Astrocyte (in vitro differentiated cells and primary cell): Measurements from ENCODE around the gene TP53. TPM values are rescaled to one million over a fixed set of nuclear protein-coding genes. Genes with fewer than 3 reads are reported as not detected.

Experiments used
- DNase-seq: peaks from one replicate; pipeline ENCODE4 v3.0.0-alpha.2; 2010; ENCODE audit warnings: low read depth
- FAIRE-seq: peaks from 2 replicates; lab custom pipeline; 2011; peaks lifted over from hg19 to GRCh38; lab: Jason Lieb, UNC
- H2AFZ ChIP-seq: 2 replicates; pipeline ENCODE4 v1.6.0; 2012; ENCODE audit warnings: low read depth, low read length, inconsistent platforms
- H3K27ac ChIP-seq: 2 replicates; pipeline ENCODE4 v1.5.1; 2011; ENCODE audit warnings: low read depth, low read length, inconsistent platforms
- H3K27me3 ChIP-seq: 2 replicates; pipeline ENCODE4 v1.6.0; 2011; ENCODE audit warnings: low read length, inconsistent platforms; ENCODE audit not compliant: insufficient read depth
- H3K36me3 ChIP-seq: 2 replicates; pipeline ENCODE4 v1.5.1; 2011; ENCODE audit warnings: low read length, inconsistent platforms; ENCODE audit not compliant: insufficient read depth
- H3K4me1 ChIP-seq: 2 replicates; pipeline ENCODE4 v1.5.1; 2011; ENCODE audit warnings: low read length, inconsistent platforms; ENCODE audit not compliant: insufficient read depth
- H3K4me2 ChIP-seq: 2 replicates; pipeline ENCODE4 v1.6.0; 2012; ENCODE audit warnings: low read length, inconsistent platforms
- H3K4me3 ChIP-seq: 2 replicates; pipeline ENCODE4 v1.5.1; 2011; ENCODE audit warnings: low read depth, mild to moderate bottlenecking, low read length, inconsistent platforms; ENCODE audit not compliant: insufficient read depth
- H3K79me2 ChIP-seq: 2 replicates; pipeline ENCODE4 v1.6.0; 2012; ENCODE audit warnings: mild to moderate bottlenecking, low read length, inconsistent platforms; ENCODE audit not compliant: insufficient read depth
- H3K9ac ChIP-seq: 2 replicates; pipeline ENCODE4 v1.6.0; 2012; ENCODE audit warnings: mild to moderate bottlenecking, low read length, inconsistent platforms
- H3K9me3 ChIP-seq: 2 replicates; pipeline ENCODE4 v1.5.1; 2012; ENCODE audit warnings: low read depth, mild to moderate bottlenecking, low read length, inconsistent platforms; ENCODE audit not compliant: insufficient read depth
- H4K20me1 ChIP-seq: 2 replicates; pipeline ENCODE4 v1.6.0; 2012; ENCODE audit warnings: low read length, inconsistent platforms; ENCODE audit not compliant: insufficient read depth
- H3K27ac Mint-ChIP-seq: one replicate; pipeline ENCODE4 v1.8.0; 2021; ENCODE audit warnings: mild to moderate bottlenecking, mixed read lengths; ENCODE audit not compliant: unreplicated experiment
- H3K27me3 Mint-ChIP-seq: one replicate; pipeline ENCODE4 v1.8.0; 2021; ENCODE audit warnings: low read depth, mixed read lengths; ENCODE audit not compliant: unreplicated experiment
- H3K36me3 Mint-ChIP-seq: one replicate; pipeline ENCODE4 v1.8.0; 2021; ENCODE audit warnings: low read depth, mixed read lengths; ENCODE audit not compliant: unreplicated experiment
- H3K4me1 Mint-ChIP-seq: one replicate; pipeline ENCODE4 v1.8.0; 2021; ENCODE audit warnings: low read depth, mixed read lengths; ENCODE audit not compliant: unreplicated experiment
- H3K4me3 Mint-ChIP-seq: one replicate; pipeline ENCODE4 v1.8.0; 2021; ENCODE audit warnings: mild to moderate bottlenecking, moderate library complexity, mixed read lengths; ENCODE audit not compliant: unreplicated experiment
- H3K9me3 Mint-ChIP-seq: one replicate; pipeline ENCODE4 v1.8.0; 2021; ENCODE audit warnings: mild to moderate bottlenecking, mixed read lengths; ENCODE audit not compliant: unreplicated experiment
- CTCF ChIP-seq: IDR thresholded peaks from 2 replicates; pipeline ENCODE4 v1.5.1; 2011; ENCODE audit warnings: low read depth, mild to moderate bottlenecking, inconsistent platforms, low read length, moderate library complexity; ENCODE audit not compliant: insufficient read depth
- EZH2 ChIP-seq: IDR thresholded peaks from 2 replicates; pipeline ENCODE4 v1.6.1; 2012; ENCODE audit warnings: mild to moderate bottlenecking, low read length, inconsistent platforms; ENCODE audit not compliant: insufficient read depth
- total RNA-seq: library from RNA; stranded (reverse); gene quantifications from 2 replicates; pipeline ENCODE4 v1.2.1, GENCODE V29; 2021

Gene TP53
- total RNA-seq, 1 donor from 2014 or later = 94.4 TPM

- H3K4me3 ChIP-seq = no peak overlapping the region
- TF ChIP-seq CTCF (no peak), EZH2 (no peak)
- H3K27me3 Mint-ChIP-seq = peaks cover 7% of the 10 kb centered on the region
- no peaks in the 10 kb centered on the region for H3K79me2 ChIP-seq
- DNase-seq (no peak), FAIRE-seq (no peak)
- H3K4me1 ChIP-seq = no peaks in the 10 kb centered on the region
- H3K9me3 ChIP-seq = no peaks in the 10 kb centered on the region
- no peak overlapping the region for H3K27ac ChIP-seq
- no peaks in the 10 kb centered on the region for H3K4me1 Mint-ChIP-seq
- H2AFZ ChIP-seq = no peak overlapping the region
- no peak overlapping the region for H3K4me2 ChIP-seq
- no peaks in the 10 kb centered on the region for H3K9me3 Mint-ChIP-seq
- no peak overlapping the region for H3K27ac Mint-ChIP-seq
- H3K36me3 Mint-ChIP-seq = no peaks in the 10 kb centered on the region
- no peaks in the 10 kb centered on the region for H3K27me3 ChIP-seq
- H3K36me3 ChIP-seq = no peaks in the 10 kb centered on the region
- H4K20me1 ChIP-seq = no peaks in the 10 kb centered on the region
- no peak overlapping the region for H3K9ac ChIP-seq
- H3K4me3 Mint-ChIP-seq = peak overlapping the region; percentile 34
Observed at GRCh38 chr17:7633093-7633492, 54.2 kb downstream of the TP53 start.

DNA sequence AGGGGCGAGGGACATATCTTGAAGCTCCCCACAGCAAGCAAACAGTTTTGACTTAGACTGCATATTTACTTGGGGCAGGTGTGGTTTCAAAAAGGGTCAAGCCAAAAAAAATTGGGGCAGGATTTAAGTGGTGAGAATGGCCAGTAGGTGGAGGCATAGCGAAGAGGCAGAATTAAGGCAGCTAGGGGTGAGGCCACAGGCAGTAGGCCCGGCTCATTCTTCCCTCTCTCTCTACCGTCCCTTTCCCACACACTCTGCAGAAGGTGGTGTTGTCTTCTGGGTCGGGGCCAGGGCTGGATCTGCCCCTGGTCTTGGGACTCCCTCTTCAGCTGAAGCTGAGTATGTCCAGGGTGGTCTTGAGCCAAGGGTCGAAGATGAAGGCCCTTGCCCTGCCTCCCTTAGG, 54.8 kb downstream of the TP53 start:
- H3K27me3 Mint-ChIP-seq = peaks cover 7% of the 10 kb centered on the region
- H3K36me3 Mint-ChIP-seq = no peaks in the 10 kb centered on the region
- no peaks in the 10 kb centered on the region for H3K36me3 ChIP-seq
- H3K9ac ChIP-seq = no peak overlapping the region
- no peak overlapping the region for H2AFZ ChIP-seq
- H3K27ac Mint-ChIP-seq = no peak overlapping the region
- H3K4me3 Mint-ChIP-seq = no peak overlapping the region
- H3K4me1 Mint-ChIP-seq = no peaks in the 10 kb centered on the region
- H3K4me1 ChIP-seq = no peaks in the 10 kb centered on the region
- H3K79me2 ChIP-seq = no peaks in the 10 kb centered on the region
- no peak overlapping the region for H3K4me3 ChIP-seq
- TF ChIP-seq CTCF (peak; percentile 40), EZH2 (no peak)
- no peaks in the 10 kb centered on the region for H4K20me1 ChIP-seq
- no peak for DNase-seq
- H3K27me3 ChIP-seq = no peaks in the 10 kb centered on the region
- H3K9me3 Mint-ChIP-seq = no peaks in the 10 kb centered on the region
- no peak for FAIRE-seq
- H3K9me3 ChIP-seq = no peaks in the 10 kb centered on the region
- H3K27ac ChIP-seq = no peak overlapping the region
- no peak overlapping the region for H3K4me2 ChIP-seq

- no peak for FAIRE-seq
- H3K27ac ChIP-seq = no peak overlapping the region
- no peak overlapping the region for H3K9ac ChIP-seq
- H3K9me3 Mint-ChIP-seq = no peaks in the 10 kb centered on the region
- H3K9me3 ChIP-seq = no peaks in the 10 kb centered on the region
- no peak overlapping the region for H3K4me2 ChIP-seq
- H3K27me3 Mint-ChIP-seq = peaks cover 7% of the 10 kb centered on the region
- H3K4me3 Mint-ChIP-seq = no peak overlapping the region
- H3K36me3 ChIP-seq = no peaks in the 10 kb centered on the region
- no peak overlapping the region for H3K4me3 ChIP-seq
- no peak overlapping the region for H3K27ac Mint-ChIP-seq
- TF ChIP-seq CTCF (no peak), EZH2 (no peak)
- DNase-seq = no peak
- peaks cover under 1% of the 10 kb centered on the region for H4K20me1 ChIP-seq
- peaks cover 5% of the 10 kb centered on the region for H3K4me1 ChIP-seq
- H3K4me1 Mint-ChIP-seq = no peaks in the 10 kb centered on the region
- no peaks in the 10 kb centered on the region for H3K36me3 Mint-ChIP-seq
- H3K27me3 ChIP-seq = no peaks in the 10 kb centered on the region
- no peak overlapping the region for H2AFZ ChIP-seq
- peaks cover 5% of the 10 kb centered on the region for H3K79me2 ChIP-seq
Observed at GRCh38 chr17:7631398-7632380, 55.6 kb downstream of the TP53 start.
